Urinary bladder (tissue), 4 donors: Measurements from ENCODE around the gene CAPRIN1. TPM values are rescaled to one million over a fixed set of nuclear protein-coding genes. Genes with fewer than 3 reads are reported as not detected.

Source experiments
- DNase-seq: peaks from one replicate; pipeline ENCODE4 v3.0.0-alpha.2; 2015; ENCODE audit errors: extremely low spot score
- H3K27ac ChIP-seq: one replicate; pipeline ENCODE4 v1.5.1; 2013; ENCODE audit warnings: low read depth, mild to moderate bottlenecking, moderate library complexity
- H3K36me3 ChIP-seq: one replicate; pipeline ENCODE4 v1.6.1; 2013; ENCODE audit warnings: mild to moderate bottlenecking, moderate library complexity; ENCODE audit not compliant: insufficient read depth
- H3K4me1 ChIP-seq: one replicate; pipeline ENCODE4 v1.6.1; 2013; ENCODE audit warnings: mild to moderate bottlenecking, moderate library complexity; ENCODE audit not compliant: insufficient read depth
- H3K4me3 ChIP-seq: one replicate; pipeline ENCODE4 v1.5.1; 2013; ENCODE audit warnings: low read depth, low read length
- WGBS: extraction: QIAGEN DNeasy Blood & Tissue Kit; methylation state at CpG from one replicate; pipeline ENCODE4 v1.1.7; 2013; 5-methylcytosine and 5-hydroxymethylcytosine counted together
- polyA plus RNA-seq: library from polyadenylated mRNA; stranded (reverse); fragments of 200-250 nt; gene quantifications from one replicate; pipeline ENCODE4 v1.2.3, GENCODE V29; 2013
- total RNA-seq: library from RNA; depleted of rRNA; stranded (reverse); fragments of >200 nt; gene quantifications from one replicate; pipeline ENCODE4 v1.2.3, GENCODE V29; 2014
- donor health status: healthy with polysubstance abuse.
- donor health status: healthy.

Gene CAPRIN1
- total RNA-seq: 288 TPM
- 71.4 TPM for polyA plus RNA-seq

- H3K4me3 ChIP-seq: peak within 1 kb of the TSS; percentile 97
- no peaks in the 10 kb centered on the region for H3K36me3 ChIP-seq
- H3K27ac ChIP-seq: peak within 1 kb of the TSS; percentile 99
- peak; percentile 68 for DNase-seq
- WGBS: 1% methylated on average over 64 of the region's 64 CpGs
- H3K4me1 ChIP-seq: no peaks in the 10 kb centered on the region
Measured at GRCh38 chr11:34051349-34052035, at the start of gene CAPRIN1. CAPRIN1 (plus strand) TSS chr11:34051731; CDS start chr11:34052421, 690 bp downstream.

- H3K4me3 ChIP-seq: no peak overlapping the region
- no peaks in the 10 kb centered on the region for H3K36me3 ChIP-seq
- no peak overlapping the region for H3K27ac ChIP-seq
- no peaks in the 10 kb centered on the region for H3K4me1 ChIP-seq
- DNase-seq: no peak
- 61% methylated on average over 4 of the region's 4 CpGs for WGBS
Measured at GRCh38 chr11:34002420-34002819, 49.1 kb upstream of the CAPRIN1 start.

- no peak for DNase-seq
- no peak overlapping the region for H3K27ac ChIP-seq
- no peaks in the 10 kb centered on the region for H3K4me1 ChIP-seq
- WGBS: 88% methylated on average over 3 of the region's 3 CpGs
- H3K36me3 ChIP-seq: no peaks in the 10 kb centered on the region
- no peak overlapping the region for H3K4me3 ChIP-seq
Measured at GRCh38 chr11:34004236-34004635, 47.3 kb upstream of the CAPRIN1 start.

GRCh38 chr11:34006876-34007275 lies 44.7 kb upstream of the CAPRIN1 start:
- no peaks in the 10 kb centered on the region for H3K36me3 ChIP-seq
- no peak for DNase-seq
- no peaks in the 10 kb centered on the region for H3K4me1 ChIP-seq
- H3K27ac ChIP-seq: no peak overlapping the region
- no peak overlapping the region for H3K4me3 ChIP-seq
- 20% methylated on average over 2 of the region's 2 CpGs for WGBS

- WGBS: 89% methylated on average over 1 of the region's 1 CpG
- no peak overlapping the region for H3K4me3 ChIP-seq
- no peak overlapping the region for H3K27ac ChIP-seq
Measured at GRCh38 chr11:34012734-34013133, 38.8 kb upstream of the CAPRIN1 start.

GRCh38 chr11:34013898-34014571 lies 37.5 kb upstream of the CAPRIN1 start:
- DNase-seq: no peak
- Histone ChIP-seq H3K36me3 (no peaks in the 10 kb centered on the region), H3K27ac (no peak overlapping the region), H3K4me3 (no peak overlapping the region), H3K4me1 (no peaks in the 10 kb centered on the region)
- 82% methylated on average over 4 of the region's 4 CpGs for WGBS

More at GRCh38 chr11:34012734-34013133, 38.8 kb upstream of the CAPRIN1 start:
- Histone ChIP-seq H3K36me3 (no peaks in the 10 kb centered on the region), H3K4me1 (no peaks in the 10 kb centered on the region)
- DNase-seq: no peak

GRCh38 chr11:34021977-34022735 lies 29.4 kb upstream of the CAPRIN1 start:
- 85% methylated on average over 3 of the region's 3 CpGs for WGBS
- H3K4me3 ChIP-seq: no peak overlapping the region
- H3K36me3 ChIP-seq: no peaks in the 10 kb centered on the region
- no peak overlapping the region for H3K27ac ChIP-seq
- H3K4me1 ChIP-seq: no peaks in the 10 kb centered on the region
- DNase-seq: no peak

- Histone ChIP-seq H3K36me3 (no peaks in the 10 kb centered on the region), H3K27ac (no peak overlapping the region), H3K4me3 (no peak overlapping the region), H3K4me1 (no peaks in the 10 kb centered on the region)
- DNase-seq: no peak
- WGBS: 90% methylated on average over 14 of the region's 14 CpGs
Measured at GRCh38 chr11:34026432-34026831, 25.1 kb upstream of the CAPRIN1 start.

GRCh38 chr11:34027516-34028408 lies 23.8 kb upstream of the CAPRIN1 start:
- no peak overlapping the region for H3K27ac ChIP-seq
- no peak for DNase-seq
- H3K4me3 ChIP-seq: no peak overlapping the region
- H3K36me3 ChIP-seq: no peaks in the 10 kb centered on the region
- 64% methylated on average over 10 of the region's 10 CpGs for WGBS
- H3K4me1 ChIP-seq: no peaks in the 10 kb centered on the region

GRCh38 chr11:34028425-34028824 lies 23.1 kb upstream of the CAPRIN1 start:
- WGBS: 62% methylated on average over 2 of the region's 2 CpGs
- no peaks in the 10 kb centered on the region for H3K4me1 ChIP-seq
- no peaks in the 10 kb centered on the region for H3K36me3 ChIP-seq
- no peak overlapping the region for H3K4me3 ChIP-seq
- H3K27ac ChIP-seq: no peak overlapping the region
- DNase-seq: no peak

- Histone ChIP-seq H3K4me3 (no peak overlapping the region), H3K4me1 (no peaks in the 10 kb centered on the region), H3K27ac (no peak overlapping the region), H3K36me3 (no peaks in the 10 kb centered on the region)
- DNase-seq: no peak
- 66% methylated on average over 4 of the region's 4 CpGs for WGBS
Measured at GRCh38 chr11:34029176-34029575, 22.4 kb upstream of the CAPRIN1 start.

GRCh38 chr11:34030382-34030781 lies 21.1 kb upstream of the CAPRIN1 start:
- DNase-seq: no peak
- WGBS: 37% methylated on average over 1 of the region's 1 CpG
- H3K4me3 ChIP-seq: no peak overlapping the region
- no peaks in the 10 kb centered on the region for H3K4me1 ChIP-seq
- H3K27ac ChIP-seq: no peak overlapping the region
- H3K36me3 ChIP-seq: no peaks in the 10 kb centered on the region

- 98% methylated on average over 2 of the region's 2 CpGs for WGBS
- Histone ChIP-seq H3K4me1 (no peaks in the 10 kb centered on the region), H3K27ac (no peak overlapping the region), H3K4me3 (no peak overlapping the region), H3K36me3 (no peaks in the 10 kb centered on the region)
- DNase-seq: no peak
Measured at GRCh38 chr11:34033399-34033798, 18.1 kb upstream of the CAPRIN1 start.
